Superior temporal gyrus (tissue), 1 donor: ENCODE measurements around the gene LGALS1.

Source experiments
- DNase-seq: peaks from one replicate; pipeline ENCODE4 v3.0.0-alpha.2; 2016; ENCODE audit errors: extremely low spot score

The LGALS1 gene

DNA sequence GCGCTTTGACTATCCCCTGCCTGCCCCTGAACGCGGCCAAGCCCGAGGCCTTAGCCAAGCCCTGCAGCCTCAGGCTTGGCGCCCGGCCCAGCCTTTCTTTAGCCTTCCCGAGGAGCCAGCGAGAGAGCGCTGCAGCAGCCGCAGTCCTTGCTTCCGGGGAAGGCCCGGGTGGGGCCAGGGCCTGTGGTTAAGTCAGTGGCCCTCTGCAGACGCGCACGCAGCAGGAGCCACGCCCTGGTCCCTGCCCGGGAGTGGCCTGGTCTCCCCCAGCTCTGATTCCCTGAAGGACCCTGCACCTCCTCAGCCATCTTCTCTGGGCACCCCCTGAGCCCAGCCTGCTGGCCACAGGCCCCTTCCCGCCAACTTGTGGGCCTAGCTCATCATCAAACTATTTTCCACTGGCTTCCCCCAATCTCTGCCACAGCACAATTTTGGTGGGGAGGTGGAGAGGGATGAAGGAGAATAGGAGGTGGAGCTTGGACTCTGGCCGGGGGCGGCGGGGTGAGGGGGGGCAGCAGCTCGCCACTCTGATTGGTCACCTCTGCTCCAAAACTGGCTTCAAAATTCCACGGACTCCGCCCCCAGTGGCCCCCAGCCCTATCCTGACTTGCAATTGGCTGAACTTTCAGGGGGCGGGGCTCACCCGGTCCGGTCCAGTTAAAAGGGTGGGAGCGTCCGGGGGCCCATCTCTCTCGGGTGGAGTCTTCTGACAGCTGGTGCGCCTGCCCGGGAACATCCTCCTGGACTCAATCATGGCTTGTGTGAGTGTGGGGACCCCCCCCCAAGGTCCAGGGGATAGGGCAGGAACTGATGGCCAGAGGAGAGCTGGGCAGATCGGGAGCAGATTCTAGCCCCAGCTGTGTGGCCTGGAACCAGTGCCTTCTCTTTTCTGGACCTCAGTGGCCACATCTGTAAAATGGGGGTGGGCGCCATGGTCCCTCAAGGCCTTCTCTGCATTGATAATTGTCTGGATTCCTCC lies at the start of gene LGALS1:
Gene LGALS1 (plus strand): TSS at position 686 of the 979 bp plus-strand sequence. CDS start 67 bp downstream, at position 753.
- peak; percentile 74 for DNase-seq

DNA sequence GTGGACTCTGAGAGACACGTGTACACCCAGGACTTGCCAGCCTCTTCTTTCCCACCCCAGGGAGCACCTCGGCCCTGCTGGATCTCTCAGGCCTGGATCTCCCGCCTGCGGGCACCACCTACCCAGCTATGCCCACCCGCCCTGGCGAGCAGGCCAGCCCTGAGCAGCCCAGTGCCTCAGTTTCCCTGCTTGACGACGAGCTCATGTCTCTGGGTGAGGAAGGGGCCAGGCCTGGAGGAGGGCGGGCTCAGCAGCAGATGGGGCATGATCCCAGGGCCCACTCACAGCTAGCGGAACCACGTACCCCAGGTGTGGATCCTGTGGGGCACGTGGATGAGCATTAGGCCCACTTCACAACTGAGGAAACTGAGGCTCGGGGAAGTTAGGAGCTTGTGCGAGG lies 49.7 kb upstream of the LGALS1 start:
- DNase-seq: no peak

DNA sequence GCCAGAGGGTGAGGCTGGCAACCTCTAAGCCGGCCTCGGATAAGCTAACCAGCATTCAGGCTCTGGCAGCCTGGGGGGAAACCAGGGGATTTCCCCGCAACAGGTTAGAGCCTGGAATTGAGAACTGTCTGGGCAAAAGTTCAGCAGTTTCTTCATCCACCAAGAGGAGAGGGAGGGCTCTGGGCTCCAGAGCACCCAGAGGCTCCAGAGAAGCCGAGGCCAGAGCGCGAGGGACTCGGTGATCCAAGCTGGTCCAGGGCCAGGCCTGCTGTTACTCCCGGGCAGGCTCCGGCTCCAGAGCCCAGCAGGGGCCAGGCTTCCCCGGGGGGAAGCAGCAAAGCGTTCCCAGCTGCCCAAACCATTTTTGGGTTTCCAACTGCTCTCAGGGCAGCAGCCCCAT lies 49.3 kb upstream of the LGALS1 start:
- DNase-seq: no peak

DNA sequence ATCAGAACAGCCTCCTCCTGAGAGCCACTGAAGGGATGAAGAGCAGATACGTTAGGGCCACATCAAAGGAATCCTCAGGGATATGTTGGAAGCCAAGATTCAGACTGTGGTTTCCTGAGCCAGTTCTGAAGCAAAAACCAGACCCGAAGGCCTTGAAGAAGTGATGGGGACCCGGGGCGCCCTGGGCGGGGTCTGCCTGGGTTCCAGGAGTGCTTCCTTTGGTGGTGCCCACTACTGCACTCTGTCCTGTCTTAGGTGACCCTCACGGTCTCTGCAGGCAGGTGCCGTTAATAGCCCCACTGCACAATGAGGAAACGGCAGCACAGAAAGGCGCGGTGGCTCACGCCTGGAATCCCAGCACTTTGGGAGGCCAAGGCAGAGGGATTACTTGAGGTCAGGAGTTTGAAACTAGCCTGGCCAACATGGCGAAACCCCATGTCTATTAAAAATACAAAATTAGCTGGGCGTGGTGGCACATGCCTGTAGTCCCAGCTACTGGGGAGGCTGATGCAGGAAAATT lies 48.8 kb upstream of the LGALS1 start:
- DNase-seq: no peak

DNA sequence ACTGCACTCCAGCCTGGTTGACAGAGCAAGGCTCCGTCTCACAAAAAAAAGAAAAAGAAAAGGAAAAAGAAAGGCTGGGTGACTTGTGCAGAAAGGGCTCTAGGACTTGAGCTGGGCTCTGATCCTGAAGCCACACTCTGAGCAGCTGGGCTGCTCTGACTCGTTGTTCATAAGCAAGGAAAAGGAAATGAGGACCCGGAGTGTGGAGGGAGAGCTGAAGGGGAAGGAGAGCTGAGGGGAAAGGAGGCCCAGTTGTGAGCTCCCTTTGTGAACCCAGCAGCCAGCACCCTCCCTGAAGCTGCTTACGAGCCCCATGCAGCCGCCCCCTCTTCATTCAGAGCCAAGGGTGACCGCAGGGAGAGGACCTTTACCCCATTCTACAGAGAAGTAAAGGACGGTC lies 48.3 kb upstream of the LGALS1 start:
- DNase-seq: no peak

DNA sequence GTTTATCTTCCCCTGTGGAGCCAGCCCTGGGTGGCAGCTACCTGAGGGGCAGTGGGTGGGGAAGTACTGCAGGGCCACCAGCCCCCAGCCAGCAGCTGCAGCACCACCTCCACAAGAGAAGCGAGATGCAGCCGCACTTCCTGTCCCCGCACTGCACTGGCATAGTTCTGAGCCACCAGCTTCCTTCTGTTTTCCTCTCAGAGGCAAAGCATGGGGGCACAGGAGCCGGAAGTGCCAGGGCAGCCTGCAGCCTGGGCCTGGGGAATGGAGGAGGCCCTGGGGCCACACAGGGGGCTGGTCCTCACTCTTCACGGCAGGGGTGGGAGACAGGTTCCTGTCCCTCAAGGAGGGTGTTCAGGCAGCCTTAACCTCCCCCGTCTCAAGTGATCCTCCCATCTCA lies 47.9 kb upstream of the LGALS1 start:
- DNase-seq: no peak

DNA sequence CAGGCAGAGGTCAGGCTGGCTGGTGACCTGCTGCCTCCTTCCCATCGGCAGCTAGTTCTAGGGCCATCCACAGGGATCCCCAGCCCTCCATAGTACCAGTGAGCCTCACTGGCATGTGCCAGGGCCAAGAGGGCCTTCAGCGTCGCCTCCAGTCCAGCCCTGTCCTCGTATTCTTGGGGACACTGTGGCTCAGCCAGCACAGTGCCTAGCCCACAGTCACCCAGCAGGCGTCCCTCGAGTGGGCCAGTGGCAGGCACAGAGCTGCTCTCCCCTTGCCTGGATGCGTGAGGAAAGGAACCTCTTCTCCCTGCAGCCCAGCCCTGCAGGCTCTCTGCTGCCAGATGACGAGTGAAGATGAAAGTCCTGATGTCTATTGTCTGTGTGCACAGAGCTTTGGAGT lies 46.6 kb upstream of the LGALS1 start:
- DNase-seq: no peak

DNA sequence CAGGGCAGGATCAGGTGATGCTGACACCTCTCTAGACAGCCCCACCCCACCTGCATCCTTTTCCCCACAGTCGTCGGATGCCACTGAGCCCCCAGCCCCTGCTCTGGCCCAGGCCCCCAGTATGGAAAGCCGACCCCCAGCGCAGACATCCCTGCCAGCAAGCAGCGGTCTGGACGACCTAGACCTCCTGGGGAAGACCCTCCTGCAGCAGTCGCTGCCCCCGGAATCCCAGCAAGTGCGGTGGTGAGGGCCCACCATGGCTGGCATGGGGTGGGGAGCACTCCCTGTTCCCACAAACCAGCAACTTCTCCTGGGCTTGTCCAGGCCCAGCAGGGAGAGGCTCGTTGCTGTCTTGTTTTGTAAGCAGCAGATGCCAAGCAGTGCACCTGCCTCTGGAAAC lies 45.5 kb upstream of the LGALS1 start:
- no peak for DNase-seq

DNA sequence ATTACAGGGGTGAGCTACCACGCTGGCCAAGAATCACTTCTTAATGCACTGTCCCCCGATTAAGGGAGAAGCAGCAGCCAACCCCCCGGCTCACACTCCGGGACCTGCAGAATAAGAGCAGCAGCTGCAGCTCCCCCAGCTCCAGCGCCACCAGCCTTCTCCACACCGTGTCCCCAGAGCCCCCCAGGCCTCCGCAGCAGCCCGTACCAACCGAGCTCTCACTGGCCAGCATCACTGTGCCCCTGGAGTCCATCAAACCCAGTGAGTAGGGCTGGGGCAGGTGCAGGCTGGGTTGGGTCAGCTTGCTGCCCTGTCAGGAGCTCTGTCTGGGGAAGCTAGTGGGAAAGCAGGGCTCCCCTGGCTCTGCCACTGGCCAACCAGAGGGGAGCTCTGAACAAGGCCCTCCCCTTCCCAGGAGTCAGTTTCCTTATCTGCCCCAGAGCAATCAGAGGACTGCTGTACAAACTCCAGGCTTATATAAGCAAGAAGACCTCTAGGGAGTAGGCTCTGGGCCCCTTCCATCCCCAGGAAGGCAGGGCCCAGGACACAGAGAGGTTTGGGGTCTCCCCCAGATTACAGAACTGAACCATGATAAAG lies 44.5 kb upstream of the LGALS1 start:
- no peak for DNase-seq

DNA sequence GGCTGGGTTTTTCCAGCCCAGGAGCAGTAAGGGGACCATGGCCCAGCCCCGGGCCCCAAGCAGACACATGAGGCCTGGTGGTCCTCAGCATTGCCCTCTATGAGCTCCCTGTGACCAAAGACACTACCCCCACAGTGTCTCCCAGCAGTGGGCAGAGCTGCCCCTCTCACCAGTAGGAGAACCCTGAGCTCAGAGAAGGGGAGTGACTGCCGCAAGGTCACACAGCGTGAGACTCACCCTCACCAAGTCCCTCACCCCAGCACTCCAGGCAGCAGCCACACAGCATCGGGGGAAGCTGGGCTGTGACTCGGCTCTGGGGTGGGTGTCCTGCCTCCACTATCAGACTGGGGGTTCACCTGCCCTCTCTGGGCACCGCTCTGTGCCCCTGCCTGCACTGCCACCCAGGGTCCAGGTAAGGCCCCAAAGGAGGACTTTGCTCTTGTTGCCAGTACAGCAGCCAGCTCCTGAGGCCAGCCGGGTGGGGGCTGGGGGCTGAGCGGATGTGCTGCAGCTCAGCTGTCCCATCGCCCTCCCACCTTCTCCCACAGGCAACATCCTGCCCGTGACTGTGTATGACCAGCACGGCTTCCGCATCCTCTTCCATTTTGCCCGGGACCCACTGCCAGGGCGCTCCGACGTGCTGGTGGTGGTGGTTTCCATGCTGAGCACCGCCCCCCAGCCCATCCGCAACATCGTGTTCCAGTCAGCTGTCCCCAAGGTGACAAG lies 43.8 kb upstream of the LGALS1 start:
- DNase-seq: no peak

DNA sequence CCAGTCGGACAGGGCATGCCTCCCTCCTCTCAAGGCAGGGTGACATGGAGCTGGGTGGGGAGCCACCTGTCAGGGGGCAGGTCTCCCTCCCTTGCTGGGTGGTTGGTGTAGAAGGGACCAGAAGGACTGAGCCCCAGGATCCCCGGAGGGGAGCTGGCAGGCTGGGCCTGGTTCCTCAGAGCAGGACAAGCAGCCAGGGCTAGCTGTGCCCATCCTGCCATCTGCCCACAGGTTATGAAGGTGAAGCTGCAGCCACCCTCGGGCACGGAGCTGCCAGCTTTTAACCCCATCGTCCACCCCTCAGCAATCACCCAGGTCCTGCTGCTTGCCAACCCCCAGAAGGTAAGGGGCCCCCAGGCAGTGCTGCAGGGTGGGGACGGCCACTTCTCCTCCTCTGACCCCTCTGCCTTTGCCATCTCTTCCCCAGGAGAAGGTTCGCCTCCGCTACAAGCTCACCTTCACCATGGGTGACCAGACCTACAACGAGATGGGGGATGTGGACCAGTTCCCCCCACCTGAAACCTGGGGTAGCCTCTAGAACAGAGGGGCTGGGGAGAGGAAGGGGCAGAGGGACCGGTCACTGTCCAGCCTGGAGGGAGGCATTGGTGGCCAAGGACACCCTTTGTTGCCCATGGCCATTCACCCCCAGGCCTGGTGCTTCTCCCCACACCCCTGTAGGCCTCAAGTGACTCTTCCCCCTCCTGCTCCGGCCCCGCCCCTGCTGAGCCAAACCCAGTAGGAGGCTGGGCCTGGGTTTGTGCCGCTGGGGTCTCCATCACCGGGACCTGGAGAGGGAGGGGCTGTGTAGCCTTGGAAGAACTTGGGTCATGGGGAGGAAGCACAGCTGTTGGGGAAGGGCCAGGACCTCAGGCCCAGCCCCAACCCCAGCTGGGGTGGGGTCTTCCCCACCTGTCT lies 43.0 kb upstream of the LGALS1 start:
- DNase-seq: no peak

DNA sequence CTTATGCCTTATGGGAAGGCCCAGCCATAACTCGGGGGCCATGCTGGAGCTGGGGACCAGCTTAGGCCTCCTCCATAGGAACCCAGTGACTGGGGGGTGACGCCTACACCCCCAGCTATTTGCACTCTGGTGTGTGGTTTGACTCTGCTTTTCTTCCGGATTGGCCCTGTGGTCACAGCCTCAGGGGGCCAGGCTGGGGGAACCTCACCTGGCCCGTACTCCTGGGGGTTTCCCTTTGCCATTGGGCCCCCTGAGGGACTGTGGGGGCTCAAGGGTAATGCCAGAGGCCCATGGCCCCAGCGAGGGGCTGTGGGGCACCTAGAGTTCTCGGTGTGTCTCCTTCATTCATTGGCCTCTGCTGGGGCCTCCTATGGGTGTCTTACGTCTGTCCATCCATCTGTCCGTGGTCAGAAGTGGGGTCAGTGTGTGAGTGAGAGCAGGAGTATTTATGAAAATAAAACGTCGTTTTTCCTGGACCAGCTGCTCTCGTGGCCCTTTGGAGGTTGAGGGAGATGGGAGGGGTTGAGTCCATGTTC lies 42.3 kb upstream of the LGALS1 start:
- DNase-seq: no peak

DNA sequence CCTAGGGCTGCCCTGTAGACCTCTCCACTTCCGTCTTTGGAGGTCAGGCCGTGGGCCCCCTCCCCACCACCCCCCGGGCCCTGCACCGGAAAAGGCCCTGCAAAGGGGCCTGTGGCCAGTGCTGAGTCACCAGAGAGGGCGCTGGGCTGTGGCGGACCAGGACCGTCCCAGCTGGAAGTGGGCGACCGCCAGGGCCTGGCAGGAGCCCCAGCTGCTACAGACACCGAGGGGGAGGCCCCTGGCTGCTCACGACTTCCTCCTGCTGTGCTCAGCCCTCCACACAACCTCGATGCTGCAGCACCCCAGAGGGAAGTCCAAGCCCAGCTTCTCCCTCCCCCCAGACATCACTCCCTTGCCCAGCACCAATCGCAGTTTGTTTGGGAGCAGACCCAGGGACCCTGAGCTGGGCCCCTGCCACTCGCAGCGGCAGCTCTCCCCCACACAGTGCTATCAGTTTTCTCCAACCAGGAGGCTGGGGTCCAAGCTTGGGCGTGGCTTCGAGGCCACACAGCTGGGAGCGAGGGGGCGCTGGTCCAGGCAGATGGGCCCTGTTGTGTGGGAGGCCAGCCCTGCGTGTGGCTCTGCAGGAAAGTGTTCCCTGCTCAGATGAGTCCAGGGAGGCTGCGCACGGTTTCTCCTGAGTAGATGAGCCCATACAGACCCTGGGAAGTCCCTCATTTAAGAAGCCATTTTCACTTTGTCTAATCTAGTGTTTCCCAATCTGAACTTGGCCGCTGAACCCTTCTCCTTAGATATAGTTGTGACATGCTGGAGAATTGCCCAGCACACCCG lies 41.6 kb upstream of the LGALS1 start:
- DNase-seq: peak; percentile 58

DNA sequence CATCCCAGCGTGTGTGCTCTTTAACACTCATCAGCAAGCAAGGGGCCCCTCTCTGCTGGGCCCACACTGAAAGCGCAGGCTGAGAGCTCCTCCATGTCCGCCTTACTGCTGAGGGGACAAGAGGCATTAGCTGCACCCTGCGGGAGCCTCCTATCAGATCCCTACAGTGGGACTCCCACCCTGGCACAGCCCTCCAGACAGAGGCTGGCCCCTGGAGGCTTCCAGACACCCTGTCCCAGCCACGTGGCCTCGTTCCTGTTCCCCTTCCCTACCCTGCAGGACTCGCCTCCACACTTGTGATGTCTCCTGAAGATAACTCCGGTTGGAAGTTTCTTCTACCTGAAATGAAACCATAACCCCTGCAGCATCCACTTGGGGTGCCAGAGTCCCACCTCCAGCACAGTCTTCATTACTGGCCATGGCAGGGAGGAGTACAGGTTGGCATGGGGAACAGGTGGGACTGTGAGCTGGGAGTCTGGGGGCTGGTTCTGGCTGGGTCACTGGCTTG lies 41.0 kb upstream of the LGALS1 start:
- no peak for DNase-seq

DNA sequence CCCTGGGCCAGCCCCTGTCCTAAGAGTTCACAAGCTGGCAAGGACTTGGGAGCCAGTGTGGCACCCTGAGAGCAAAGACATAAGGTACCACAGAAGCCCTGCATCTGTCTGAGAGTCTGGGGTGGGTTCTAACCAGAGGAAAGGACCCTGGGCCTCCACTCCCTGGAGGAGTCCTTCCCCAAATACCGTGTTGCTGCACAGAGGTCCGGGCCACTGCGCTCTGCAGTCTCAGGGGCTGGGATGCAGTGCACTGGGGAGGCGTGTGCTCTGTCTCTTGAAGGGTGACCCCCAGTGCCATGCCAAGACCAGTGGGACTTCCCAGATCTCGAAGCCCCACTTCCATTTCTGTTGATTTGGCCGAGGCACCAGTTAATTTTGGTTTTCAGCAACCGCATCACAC lies 40.3 kb upstream of the LGALS1 start:
- no peak for DNase-seq

DNA sequence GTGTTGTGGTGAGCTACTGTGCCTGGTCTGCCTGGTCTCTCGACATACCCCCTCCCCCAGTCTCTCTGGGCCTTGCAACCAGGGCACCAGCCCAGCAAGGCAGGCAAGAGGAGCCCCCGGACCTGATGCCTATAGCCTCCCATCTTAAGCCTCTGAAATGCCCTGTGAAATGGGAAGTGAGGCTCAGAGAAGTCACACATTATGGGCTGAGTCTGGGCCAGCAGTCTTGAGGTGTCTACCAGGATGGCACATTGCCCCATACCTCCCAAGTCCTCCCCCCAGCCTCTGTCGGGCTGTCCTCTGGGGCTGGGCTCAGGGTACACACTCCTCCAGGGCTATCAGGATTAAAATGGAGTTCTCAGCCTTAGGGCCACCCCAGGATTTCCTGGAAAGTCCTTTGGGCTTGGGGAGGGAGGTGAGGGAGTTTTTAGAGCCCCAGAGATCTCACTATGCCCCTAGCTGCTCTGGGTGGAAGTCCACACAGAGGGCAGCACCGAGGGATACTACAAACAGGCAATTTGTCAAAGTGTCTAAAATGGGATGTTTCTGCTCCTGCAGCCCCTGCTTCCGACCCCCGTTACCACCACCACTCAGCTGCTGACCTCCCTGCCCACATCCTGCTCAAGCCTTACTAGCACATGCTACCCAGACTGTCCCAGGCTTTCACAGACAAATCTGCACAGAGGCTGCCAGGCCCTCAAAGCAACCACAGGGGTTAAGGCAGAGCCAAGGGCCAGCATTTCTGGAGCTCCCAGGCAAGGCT lies 39.1 kb upstream of the LGALS1 start:
- DNase-seq: no peak

DNA sequence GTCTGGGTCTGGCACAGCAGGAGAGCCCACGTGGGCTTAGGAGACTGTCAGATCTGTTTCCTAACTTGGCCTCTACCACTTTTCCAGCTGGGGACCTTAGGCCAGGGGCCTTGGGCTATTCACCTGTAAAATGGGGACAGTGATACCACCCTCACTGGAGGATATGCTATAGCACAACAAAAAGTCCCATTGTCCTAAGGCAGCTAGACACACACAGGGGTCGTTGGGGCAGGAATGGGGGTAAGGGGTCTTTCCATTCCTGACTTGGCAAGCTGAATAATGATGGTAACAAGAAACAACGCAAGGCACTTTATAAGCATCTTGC lies 38.5 kb upstream of the LGALS1 start:
- no peak for DNase-seq

DNA sequence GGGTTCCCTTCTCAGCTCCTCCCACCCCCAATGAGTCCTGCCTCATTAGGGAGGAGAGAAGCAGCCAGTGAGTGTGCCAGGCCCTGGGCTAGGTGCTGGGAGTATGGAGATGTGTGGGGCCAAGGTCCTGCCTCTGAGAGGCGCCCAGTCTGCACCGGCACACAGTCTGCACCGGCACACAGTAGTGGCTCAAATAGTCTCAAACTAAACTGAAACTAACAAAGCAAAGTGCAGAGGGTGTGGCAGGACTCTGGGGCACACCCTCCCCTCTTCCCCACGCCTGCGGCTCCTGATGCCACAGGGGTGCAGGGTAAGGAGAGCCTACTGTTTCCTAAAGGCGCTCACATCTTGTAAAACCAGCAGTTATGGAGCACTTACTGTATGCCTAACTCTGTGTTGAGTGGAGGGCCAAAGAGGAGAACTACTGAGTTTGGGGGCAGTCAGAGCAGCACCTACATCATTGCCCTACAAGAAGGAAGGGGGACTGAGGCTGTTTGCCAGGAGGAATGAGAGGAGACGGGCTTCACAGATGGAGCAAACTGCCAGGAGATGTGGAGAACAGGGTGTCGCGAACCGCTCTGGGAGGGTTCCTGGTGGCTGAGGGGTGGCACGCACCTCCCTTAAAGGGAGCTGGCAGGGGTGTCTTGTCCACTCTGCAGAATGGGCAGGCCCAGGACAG lies 36.9 kb upstream of the LGALS1 start:
- DNase-seq: no peak
